Endothelial cell of umbilical vein (primary cell): ENCODE measurements around the gene DZIP1. TPM values are rescaled to one million over a fixed set of nuclear protein-coding genes. Genes with fewer than 3 reads are reported as not detected.

Source experiments
- BruUV-seq: library from RNA; stranded (reverse); fragments of 400-500 nt; replicated peaks from 2 replicates; lab custom pipeline; 2021; lab: Mats Ljungman, UMichigan
- CTCF ChIA-PET: fragments of 300-600, 350-600 bp; sonication (Branson Sonifier 250); formaldehyde crosslinking; loops from one replicate; lab custom pipeline; 2021; ENCODE audit warnings: antibody characterized with exemption, inconsistent platforms; lab: Charles Lee
- POLR2A ChIA-PET: fragments of 300-600, 350-600 bp; sonication (Branson Sonifier 250); formaldehyde crosslinking; loops from one replicate; lab custom pipeline; 2021; ENCODE audit warnings: antibody characterized with exemption, inconsistent platforms; lab: Charles Lee
- DNase-seq: peaks from one replicate; pipeline ENCODE4 v3.0.0-alpha.2; 2011; ENCODE audit warnings: low read depth, low spot score
- FAIRE-seq: peaks from 2 replicates; lab custom pipeline; 2011; peaks lifted over from hg19 to GRCh38; lab: Jason Lieb, UNC
- H2AFZ ChIP-seq: 2 replicates; pipeline ENCODE4 v1.6.0; 2012; ENCODE audit warnings: low read depth, low read length, control low read depth, inconsistent platforms
- H3K27ac ChIP-seq: 2 replicates; pipeline ENCODE4 v1.5.1; 2011; ENCODE audit warnings: low read depth, mild to moderate bottlenecking, control low read depth, low read length, moderate library complexity; ENCODE audit not compliant: insufficient read depth
- H3K27me3 ChIP-seq, 2 experiments: 2 replicates each; pipeline versions ENCODE4 v1.6.0 to v1.6.1; 2011; ENCODE audit warnings: low read length in 2 of 2, mixed read lengths in 1 of 2; ENCODE audit not compliant: control insufficient read depth in 2 of 2, insufficient read depth in 2 of 2
- H3K36me3 ChIP-seq, 2 experiments: 2 replicates in 1 of 2; 3 replicates in 1 of 2; pipeline ENCODE4 v1.5.1; 2011; ENCODE audit warnings: low read length in 2 of 2, mild to moderate bottlenecking in 1 of 2, moderate library complexity in 1 of 2; ENCODE audit not compliant: control insufficient read depth in 2 of 2, insufficient read depth in 2 of 2; ENCODE audit errors: extremely low read depth in 1 of 2
- H3K4me1 ChIP-seq: 3 replicates; pipeline ENCODE4 v1.5.1; 2011; ENCODE audit warnings: mild to moderate bottlenecking, low read length; ENCODE audit not compliant: control insufficient read depth, insufficient read depth; ENCODE audit errors: extremely low read depth
- H3K4me2 ChIP-seq: 2 replicates; pipeline ENCODE4 v1.6.1; 2011; ENCODE audit warnings: low read length, control low read depth, mixed read lengths; ENCODE audit not compliant: insufficient read depth
- H3K4me3 ChIP-seq, 3 experiments: fragments of 200-600 bp in 1 of 3; sonication (generic), shearing (Covaris generic) in 1 of 3; replicated peaks in 1 of 3; 2 replicates each; pipeline ENCODE4 v1.5.1; 2011 to 2016; ENCODE audit warnings: control low read depth in 3 of 3, low read length in 3 of 3, mild to moderate bottlenecking in 2 of 3, inconsistent platforms in 1 of 3, low read depth in 1 of 3, moderate library complexity in 1 of 3; ENCODE audit not compliant: insufficient read depth in 1 of 3
- H3K79me2 ChIP-seq: 2 replicates; pipeline ENCODE4 v1.6.0; 2012; ENCODE audit warnings: low read length, inconsistent platforms; ENCODE audit not compliant: control insufficient read depth, insufficient read depth
- H3K9ac ChIP-seq: replicated peaks from 2 replicates; pipeline ENCODE3; 2011; ENCODE audit warnings: low read length, control low read depth; ENCODE audit not compliant: insufficient read depth; ENCODE audit errors: extremely low read depth
- H3K9me1 ChIP-seq: replicated peaks from 3 replicates; pipeline ENCODE4 v1.6.0; 2011; ENCODE audit warnings: mild to moderate bottlenecking, low read length; ENCODE audit not compliant: control insufficient read depth, insufficient read depth; ENCODE audit errors: extremely low read depth
- H3K9me3 ChIP-seq: replicated peaks from 2 replicates; pipeline ENCODE4 v1.5.1; 2012; ENCODE audit warnings: low read length, inconsistent platforms; ENCODE audit not compliant: control insufficient read depth, insufficient read depth
- H4K20me1 ChIP-seq: replicated peaks from 2 replicates; pipeline ENCODE3; 2011; ENCODE audit warnings: mild to moderate bottlenecking, low read length; ENCODE audit not compliant: control insufficient read depth, insufficient read depth; ENCODE audit errors: extremely low read depth
- CTCF ChIP-seq, 2 donors: IDR thresholded peaks; 1 replicate in 1 of 2; 2 replicates in 1 of 2; pipeline ENCODE4 v1.5.1; 2011; ENCODE audit warnings: low read length in 2 of 2, mild to moderate bottlenecking in 2 of 2, moderate library complexity in 2 of 2, control low read depth in 1 of 2, inconsistent platforms in 1 of 2, low read depth in 1 of 2; ENCODE audit not compliant: insufficient read depth in 1 of 2; ENCODE audit errors: extremely low read depth in 1 of 2
- EZH2 ChIP-seq: IDR thresholded peaks from 2 replicates; pipeline ENCODE4 v1.6.1; 2012; ENCODE audit warnings: borderline replicate concordance, low read depth, mild to moderate bottlenecking, moderate library complexity, low read length, inconsistent platforms; ENCODE audit not compliant: severe bottlenecking
- FOS ChIP-seq: IDR thresholded peaks from 2 replicates; pipeline ENCODE4 v1.6.1; 2011; ENCODE audit warnings: mild to moderate bottlenecking, low read length, moderate library complexity, borderline replicate concordance; ENCODE audit not compliant: insufficient read depth
- GATA2 ChIP-seq: IDR thresholded peaks from 2 replicates; pipeline ENCODE4 v1.7.0; 2011; ENCODE audit warnings: low read depth, mild to moderate bottlenecking, moderate library complexity, mixed read lengths, low read length; ENCODE audit not compliant: insufficient read length, insufficient read depth
- JUN ChIP-seq: IDR thresholded peaks from 2 replicates; pipeline ENCODE4 v1.6.1; 2011; ENCODE audit warnings: borderline replicate concordance, low read depth; ENCODE audit not compliant: insufficient read length, insufficient read depth
- MAX ChIP-seq: IDR thresholded peaks from 2 replicates; pipeline ENCODE4 v1.6.1; 2011; ENCODE audit not compliant: insufficient read depth, insufficient read length
- MYC ChIP-seq: IDR thresholded peaks from one replicate; pipeline ENCODE4 v1.6.1; 2011; ENCODE audit warnings: mild to moderate bottlenecking, low read depth, low read length
- POLR2A ChIP-seq: IDR thresholded peaks from 2 replicates; pipeline ENCODE4 v1.6.1; 2012; ENCODE audit warnings: low read depth, mild to moderate bottlenecking, control low read depth, low read length
- POLR2AphosphoS5 ChIP-seq: IDR thresholded peaks from 2 replicates; pipeline ENCODE4 v1.6.1; 2012; ENCODE audit warnings: low read depth, mild to moderate bottlenecking, control low read depth, low read length, moderate library complexity; ENCODE audit not compliant: insufficient read depth
- dilution Hi-C: fragments of 300-500 bp; cut with MboI; formaldehyde crosslinking; loops from one replicate; pipeline ENCODE4 v1.15.0; 2019; ENCODE audit warnings: low sequenced_read_pairs; ENCODE audit not compliant: extremely low pct_ligation_motif_present
- intact Hi-C: fragments of 100-400 bp; cut with micrococcal nuclease; formaldehyde crosslinking; loops from one replicate; pipeline ENCODE4 v1.10.0; 2022
- polyA plus RNA-seq, 4 experiments: library from polyadenylated mRNA; depleted of rRNA in 3 of 4; stranded (reverse) in 3 of 4; unstranded in 1 of 4; fragments of >200 nt; gene quantifications; 2 replicates each; pipeline versions ENCODE4 v1.2.1 to v1.2.3, GENCODE V29; 2011 to 2012; ENCODE audit warnings: missing spikeins in 1 of 4
- total RNA-seq: library from RNA; stranded (reverse); gene quantifications from 2 replicates; pipeline ENCODE4 v1.2.3, GENCODE V29; 2021

Gene DZIP1
- total and polyA plus RNA-seq, 2 donors (not counting 3 experiments of a cell fraction or from before 2014, with no cell fraction given) = 8.6 to 32.1 TPM

GRCh38 chr13:95676762-95677563 is 32.5 kb upstream of the DZIP1 start, which contains the start of gene DNAJC3:
DNAJC3 (plus strand) TSS chr13:95677139; CDS start chr13:95677256, 117 bp downstream.
- Histone ChIP-seq H3K36me3 (no peaks in the 10 kb centered on the region), H4K20me1 (peaks cover 2% of the 10 kb centered on the region), H3K9ac (peak within 1 kb of the TSS; percentile 86), H3K27ac (peak within 1 kb of the TSS; percentile 68), H3K4me2 (peak within 1 kb of the TSS; percentile 96), H3K9me1 (no peaks in the 10 kb centered on the region), H3K9me3 (no peaks in the 10 kb centered on the region), H3K4me3 (peak within 1 kb of the TSS; percentile 57 to 89 (median 71)), H3K27me3 (no peaks in the 10 kb centered on the region), H3K4me1 (peaks cover 23% of the 10 kb centered on the region), H2AFZ (peak within 1 kb of the TSS; percentile 94), H3K79me2 (peaks cover 41% of the 10 kb centered on the region)
- dilution Hi-C loops (no loop called here), intact Hi-C loops (loop anchor here (1.0 to 2.0 kb wide), 3 partner anchors 33 to 156 kb away; partner anchors contain the start of gene DZIP1)
- FAIRE-seq (peak; percentile 86), DNase-seq (peak; percentile 99)
- POLR2A ChIA-PET = interaction anchor here (0.6 to 1.2 kb wide), 7 partner anchors 16 to 198 kb away, joined by 3 to 12 read pairs (median 7); partner anchors contain the start of gene DZIP1
- TF ChIP-seq EZH2 (no peak), POLR2AphosphoS5 (peak; percentile 85), POLR2A (peak; percentile 73)
- BruUV-seq = no TSS peak
- CTCF ChIA-PET = interaction anchor here (0.6 to 1.3 kb wide), 7 partner anchors 16 to 273 kb away, joined by 3 to 11 read pairs (median 4); no protein-coding TSS in a partner anchor

GRCh38 chr13:95676105-95676761 is 31.7 kb upstream of the DZIP1 start:
- H3K4me3 ChIP-seq = peak overlapping the region; percentile 57 to 89 (median 71)
- POLR2A ChIA-PET = interaction anchor here (0.6 to 1.2 kb wide), 7 partner anchors 15 to 197 kb away, joined by 3 to 12 read pairs (median 7); partner anchors contain the start of gene DZIP1
- peak; percentile 57 for FAIRE-seq
- H4K20me1 ChIP-seq = peaks cover 2% of the 10 kb centered on the region
- peak overlapping the region; percentile 68 for H3K27ac ChIP-seq
- peaks cover 34% of the 10 kb centered on the region for H3K79me2 ChIP-seq
- no peaks in the 10 kb centered on the region for H3K9me3 ChIP-seq
- no peaks in the 10 kb centered on the region for H3K27me3 ChIP-seq
- H2AFZ ChIP-seq = peak overlapping the region; percentile 94
- H3K9me1 ChIP-seq = no peaks in the 10 kb centered on the region
- TF ChIP-seq POLR2A (no peak), CTCF (IDR thresholded peaks at IDR 0.05; ENCODE audit: extremely low read depth in 1 of 2, insufficient read depth in 1 of 2, low read depth in 1 of 2, low read length in 2 of 2) (no peak), POLR2AphosphoS5 (no peak), GATA2 (no peak), MAX (no peak), MYC (no peak), JUN (no peak), FOS (no peak), EZH2 (no peak)
- TSS peak; percentile 76 for BruUV-seq
- CTCF ChIA-PET = interaction anchor here (0.7 to 1.3 kb wide), 6 partner anchors 15 to 272 kb away, joined by 3 to 11 read pairs (median 5); no protein-coding TSS in a partner anchor
- no peaks in the 10 kb centered on the region for H3K36me3 ChIP-seq
- H3K4me1 ChIP-seq = peaks cover 23% of the 10 kb centered on the region
- intact Hi-C loops = loop anchor here (1.0 to 2.0 kb wide), 3 partner anchors 32 to 157 kb away; partner anchors contain the start of gene DZIP1
- dilution Hi-C loops = no loop called here
- peak; percentile 71 for DNase-seq
- peak overlapping the region; percentile 86 for H3K9ac ChIP-seq
- H3K4me2 ChIP-seq = peak overlapping the region; percentile 96
